Left cardiac atrium (tissue), 4 donors: ENCODE measurements around the gene MARVELD2. TPM values are rescaled to one million over a fixed set of nuclear protein-coding genes. Genes with fewer than 3 reads are reported as not detected.
A peak's percentile ranks its signal among the peaks of the same experiment; 100 is the strongest.
"Not testable (repeated sequence)": the region's sequence is repeated elsewhere in the genome, so short reads cannot be mapped to it uniquely, and the experiment has no call there.

Experiments used
- ATAC-seq, 2 donors: fragments of 200-7000 bp; cut with Tn5 transposase; one replicate each; pipeline ENCODE4 v1.9.1; 2020; ENCODE audit warnings: mild to moderate bottlenecking in 2 of 2, moderate library complexity in 2 of 2
- DNase-seq: peaks from one replicate; pipeline ENCODE4 v3.0.0-alpha.2; 2020
- intact Hi-C, 2 donors: fragments of 100-400 bp; cut with DNase I; formaldehyde crosslinking; loops; one replicate each; pipeline versions ENCODE4 v1.14.1 to v1.15.1; 2022 to 2023
- long read RNA-seq: library from polyadenylated mRNA; unstranded; transcript quantifications from one replicate; pipeline ENCODE4 v2.0.0, GENCODE V29; 2021
- total RNA-seq, 2 donors: library from RNA; stranded (reverse); fragmentation: NEBNext Ultra II Directional; extraction: Animal tissue kit (Norgen Biotek cat#: 25700); gene quantifications; one replicate each; pipeline ENCODE4 v1.2.1, GENCODE V29; 2021
- donor health status: DM: no; HTN: yes; CAD: no.
- donor health status: DM: no; HTN: yes; CAD: no; lungs with severe emphysema.
- donor health status: DM: yes; HTN: yes; CAD: no.
- donor health status: Dilated cardiomyopathy.

The MARVELD2 gene
- total RNA-seq, result 1 to 10 TPM; 2.0 to 2.2 TPM
- long read RNA-seq, result 0 reads

- ATAC-seq, result peak; percentile 95 to 98
- intact Hi-C loops, result no loop called here
- DNase-seq, result peak; percentile 79
Observed at GRCh38 chr5:69414885-69415583, at the start of gene MARVELD2. Gene MARVELD2 (plus strand): TSS chr5:69415116. CDS start chr5:69419386, 4,270 bp downstream.

GRCh38 chr5:69367697-69368279, 47.1 kb upstream of the MARVELD2 start:
- ATAC-seq (no peak), DNase-seq (no peak)
- intact Hi-C loops, result loop anchor here in 1 of 2 donors (5.0 kb wide), 2 partner anchors 150 to 275 kb away; partner anchors contain the start of gene SLC30A5

GRCh38 chr5:69368458-69369339, 46.2 kb upstream of the MARVELD2 start:
- ATAC-seq (peak; percentile 51 to 69), DNase-seq (no peak)
- intact Hi-C loops, result loop anchor here in 1 of 2 donors (5.0 kb wide), 2 partner anchors 151 to 276 kb away; partner anchors contain the start of gene SLC30A5

- intact Hi-C loops, result loop anchor here in 1 of 2 donors (5.0 kb wide), 2 partner anchors 152 to 277 kb away; partner anchors contain the start of gene SLC30A5
- ATAC-seq (peak; percentile 98 to 99), DNase-seq (peak; percentile 95)
Observed at GRCh38 chr5:69369340-69370121, 45.4 kb upstream of the MARVELD2 start, which contains the start of the genes AK6, RAD17 and TAF9. Gene AK6 (minus strand): TSS chr5:69369520. CDS start chr5:69369490, 30 bp downstream. Gene RAD17 (plus strand): TSS chr5:69369818. CDS start chr5:69372209, 2,391 bp downstream. Gene TAF9 (minus strand): TSS chr5:69369520. CDS start chr5:69365737, 3,783 bp downstream.

GRCh38 chr5:69370335-69370734, 44.6 kb upstream of the MARVELD2 start:
- ATAC-seq, intact Hi-C loops, DNase-seq: not testable (repeated sequence)

GRCh38 chr5:69372394-69372793, 42.5 kb upstream of the MARVELD2 start:
- no peak for DNase-seq
- intact Hi-C loops, result no loop called here

GRCh38 chr5:69374911-69375446, 39.9 kb upstream of the MARVELD2 start:
- ATAC-seq, result no peak
- DNase-seq, result no peak
- intact Hi-C loops, result no loop called here

More at GRCh38 chr5:69372394-69372793, 42.5 kb upstream of the MARVELD2 start:
- no peak for ATAC-seq

- intact Hi-C loops, result no loop called here
- no peak for ATAC-seq
- no peak for DNase-seq
Observed at GRCh38 chr5:69378376-69378775, 36.5 kb upstream of the MARVELD2 start.

- DNase-seq, result no peak
- intact Hi-C loops, result no loop called here
- no peak for ATAC-seq
Observed at GRCh38 chr5:69404659-69405330, 10.1 kb upstream of the MARVELD2 start.

- DNase-seq, result no peak
- intact Hi-C loops, result no loop called here
- ATAC-seq, result no peak
Observed at GRCh38 chr5:69415584-69415958, 655 bp downstream of the MARVELD2 start.

- intact Hi-C loops, result no loop called here
- ATAC-seq (no peak), DNase-seq (no peak)
Observed at GRCh38 chr5:69416180-69416579, 1.3 kb downstream of the MARVELD2 start.

GRCh38 chr5:69416699-69417098, 1.8 kb downstream of the MARVELD2 start:
- DNase-seq (no peak), ATAC-seq (no peak)
- intact Hi-C loops, result no loop called here

GRCh38 chr5:69418554-69418953, 3.6 kb downstream of the MARVELD2 start:
- no peak for DNase-seq
- no peak for ATAC-seq
- intact Hi-C loops, result no loop called here

- intact Hi-C loops, result no loop called here
- no peak for ATAC-seq
- DNase-seq, result no peak
Observed at GRCh38 chr5:69431424-69432303, 16.7 kb downstream of the MARVELD2 start.

- DNase-seq (no peak), ATAC-seq (no peak)
- intact Hi-C loops, result no loop called here
Observed at GRCh38 chr5:69432412-69433206, 17.7 kb downstream of the MARVELD2 start.
